IPS-18c (cell line): Measurements from ENCODE around the gene GPR137B.

Experiments
- H3K4me3 ChIP-seq: 2 replicates; pipeline ENCODE4 v1.7.0; 2013; ENCODE audit warnings: low read depth, mild to moderate bottlenecking, low read length, moderate library complexity; ENCODE audit not compliant: insufficient read depth
- H3K9me3 ChIP-seq: one replicate; pipeline ENCODE4 v1.6.1; 2013; ENCODE audit warnings: mild to moderate bottlenecking, low read length, moderate library complexity; ENCODE audit not compliant: control insufficient read depth, insufficient read depth

Gene GPR137B

GRCh38 chr1:236111527-236112331 lies 30.6 kb upstream of the GPR137B start:
- no peak overlapping the region for H3K4me3 ChIP-seq
- H3K9me3 ChIP-seq, result no peaks in the 10 kb centered on the region

- Histone ChIP-seq H3K9me3 (no peaks in the 10 kb centered on the region), H3K4me3 (no peak overlapping the region)
These were observed 30.1 kb upstream of the GPR137B start for GRCh38 chr1:236112332-236112627.

- no peaks in the 10 kb centered on the region for H3K9me3 ChIP-seq
- no peak overlapping the region for H3K4me3 ChIP-seq
These were observed 28.9 kb upstream of the GPR137B start for GRCh38 chr1:236113324-236114032.

- Histone ChIP-seq H3K4me3 (no peak overlapping the region), H3K9me3 (no peaks in the 10 kb centered on the region)
These were observed 28.1 kb upstream of the GPR137B start for GRCh38 chr1:236114076-236114747.

DNA sequence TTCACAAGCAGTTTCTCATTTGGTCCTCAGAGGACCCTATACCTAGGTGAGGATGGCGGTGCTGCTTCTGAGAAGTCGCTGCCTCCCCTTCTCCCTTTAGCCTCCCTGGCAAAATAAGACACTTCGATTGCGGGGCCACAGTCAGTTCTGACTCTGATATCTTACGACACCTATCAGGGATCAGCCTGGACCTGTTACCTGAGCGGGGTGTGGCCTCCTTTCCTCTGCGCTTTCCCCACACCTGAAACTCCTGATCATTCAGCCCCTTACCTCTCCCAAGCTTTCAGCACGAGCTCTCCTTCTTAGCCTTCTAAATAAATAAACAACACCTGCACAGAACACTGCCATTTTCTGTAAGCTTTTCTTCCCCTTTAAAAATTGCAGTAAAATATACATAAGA lies 24.6 kb upstream of the GPR137B start:
- Histone ChIP-seq H3K9me3 (no peaks in the 10 kb centered on the region), H3K4me3 (no peak overlapping the region)

DNA sequence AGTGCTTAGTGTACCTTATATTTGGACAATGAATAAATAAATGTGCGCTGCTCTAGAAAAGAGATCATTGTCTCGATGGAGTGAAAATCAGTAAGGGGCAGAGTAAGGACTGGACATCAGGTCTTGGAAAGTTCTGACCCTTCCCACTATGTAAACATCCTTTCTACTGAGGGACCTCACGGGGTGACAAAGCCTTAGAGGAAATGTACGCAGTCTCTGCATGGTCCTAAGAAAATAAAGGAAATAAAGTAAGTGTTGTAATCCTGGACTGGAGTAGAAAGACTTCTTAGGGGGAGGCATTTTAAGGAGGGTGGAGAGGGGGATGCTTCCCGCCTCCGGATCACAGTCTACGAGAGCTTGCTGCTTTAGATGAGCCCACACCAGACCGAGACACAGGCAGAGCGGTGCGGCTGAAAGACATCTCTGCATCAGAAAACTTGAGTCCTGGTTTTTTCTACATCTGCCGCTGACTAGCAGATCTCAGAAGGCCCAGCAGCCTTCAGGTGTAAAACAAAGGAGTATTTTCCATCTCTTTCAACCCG lies 22.3 kb upstream of the GPR137B start:
- H3K9me3 ChIP-seq, result peaks cover 3% of the 10 kb centered on the region

GRCh38 chr1:236120721-236121153 lies 21.6 kb upstream of the GPR137B start:
- Histone ChIP-seq H3K4me3 (no peak overlapping the region), H3K9me3 (peaks cover 3% of the 10 kb centered on the region)

More for the DNA sequence above, 22.3 kb upstream of the GPR137B start:
- no peak overlapping the region for H3K4me3 ChIP-seq

GRCh38 chr1:236122176-236122575 lies 20.2 kb upstream of the GPR137B start:
- H3K4me3 ChIP-seq, result no peak overlapping the region
- H3K9me3 ChIP-seq, result peaks cover 3% of the 10 kb centered on the region

DNA sequence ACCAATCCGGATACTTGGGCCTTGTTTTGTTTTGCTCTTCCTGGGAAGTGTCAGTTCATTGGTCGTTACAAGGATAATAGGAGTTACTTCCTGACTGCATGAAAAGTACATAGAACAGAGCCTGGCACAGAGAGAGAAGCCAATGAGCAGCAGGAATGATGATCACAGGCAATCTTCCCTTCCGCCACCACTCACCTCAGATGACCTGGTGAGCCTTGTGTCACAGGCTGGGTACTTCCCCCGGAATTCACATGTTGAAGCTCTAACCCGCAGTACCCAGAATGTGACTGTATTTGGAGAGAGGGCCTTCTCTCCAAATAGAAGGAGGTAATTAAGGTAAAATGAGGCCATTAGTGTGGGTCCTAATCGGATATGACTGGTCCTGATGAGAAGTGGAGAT lies 18.8 kb upstream of the GPR137B start:
- H3K9me3 ChIP-seq, result peaks cover 3% of the 10 kb centered on the region
- H3K4me3 ChIP-seq, result no peak overlapping the region

DNA sequence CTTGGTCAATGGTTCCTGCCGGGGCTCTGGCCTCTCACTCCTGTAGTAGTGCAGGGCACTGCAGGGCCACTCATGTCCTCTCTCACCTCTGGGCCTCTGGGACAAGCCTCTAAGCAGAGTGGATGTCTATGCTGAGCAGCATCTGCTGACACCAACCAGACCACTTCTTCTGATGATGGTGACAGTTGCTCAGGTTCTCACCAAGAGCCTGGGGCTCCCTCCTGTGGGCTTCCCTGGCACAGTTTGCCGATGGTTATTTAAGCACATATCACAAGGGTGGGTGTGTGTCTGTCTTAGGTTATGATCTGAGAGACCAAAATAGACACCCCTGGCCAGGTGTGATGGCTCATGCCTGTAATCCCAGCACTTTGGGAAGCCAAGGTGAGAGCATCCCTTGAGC lies 17.4 kb upstream of the GPR137B start:
- H3K4me3 ChIP-seq, result no peak overlapping the region
- H3K9me3 ChIP-seq, result peaks cover 3% of the 10 kb centered on the region

- Histone ChIP-seq H3K4me3 (no peak overlapping the region), H3K9me3 (peaks cover 3% of the 10 kb centered on the region)
These were observed 15.3 kb upstream of the GPR137B start for GRCh38 chr1:236127045-236127444.

DNA sequence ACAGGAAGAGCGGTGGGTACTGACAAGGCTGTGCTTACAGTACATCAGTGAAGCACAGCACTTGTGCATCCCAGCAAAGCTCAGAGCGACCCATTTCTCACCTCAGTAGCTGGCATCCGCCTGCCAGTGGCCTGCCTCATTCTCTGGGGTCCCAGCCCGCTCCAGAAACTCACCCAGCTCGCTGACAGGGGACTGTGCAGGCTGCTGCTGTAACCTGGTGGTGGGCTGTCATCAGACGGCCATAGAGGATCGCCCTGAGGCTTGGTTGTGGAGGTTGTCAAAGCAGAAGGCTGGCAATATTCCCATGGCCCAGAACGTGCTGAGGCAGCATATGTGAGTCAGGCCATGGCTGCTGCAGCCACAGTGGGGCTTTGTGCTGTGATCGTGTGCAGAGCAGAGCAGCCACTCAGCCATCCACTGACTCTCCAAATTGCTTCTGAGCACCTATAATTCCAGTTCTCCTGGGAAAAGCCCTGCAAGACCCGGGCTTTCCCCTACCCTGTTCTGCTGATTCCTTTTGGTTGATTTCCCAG lies 13.6 kb upstream of the GPR137B start:
- Histone ChIP-seq H3K4me3 (no peak overlapping the region; the same call in 1 of the 2 replicates), H3K9me3 (no peaks in the 10 kb centered on the region)

DNA sequence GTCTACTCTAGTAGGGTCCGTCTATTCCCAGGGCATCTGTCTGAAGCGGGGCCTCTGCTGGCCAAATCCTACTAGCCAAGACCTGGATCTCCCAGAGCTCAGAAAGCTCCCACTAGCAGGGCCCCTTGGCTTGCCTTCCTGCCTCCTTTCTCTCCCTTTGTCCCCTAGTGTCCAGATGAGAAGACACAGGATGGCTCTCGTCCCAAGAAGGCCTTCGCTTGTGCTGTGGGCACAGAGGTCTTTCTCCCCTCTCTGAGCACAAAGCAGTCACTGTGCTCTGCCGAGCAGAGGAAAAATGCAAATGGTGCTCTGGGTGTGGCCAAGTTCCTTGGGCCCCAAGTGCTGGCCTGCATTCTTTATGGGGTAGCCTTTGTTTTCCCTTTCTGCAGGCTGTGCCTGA lies 13.0 kb upstream of the GPR137B start:
- H3K4me3 ChIP-seq, result no peak overlapping the region
- no peaks in the 10 kb centered on the region for H3K9me3 ChIP-seq

- Histone ChIP-seq H3K4me3 (no peak overlapping the region), H3K9me3 (no peaks in the 10 kb centered on the region)
These were observed 12.0 kb upstream of the GPR137B start for GRCh38 chr1:236130372-236130771.

DNA sequence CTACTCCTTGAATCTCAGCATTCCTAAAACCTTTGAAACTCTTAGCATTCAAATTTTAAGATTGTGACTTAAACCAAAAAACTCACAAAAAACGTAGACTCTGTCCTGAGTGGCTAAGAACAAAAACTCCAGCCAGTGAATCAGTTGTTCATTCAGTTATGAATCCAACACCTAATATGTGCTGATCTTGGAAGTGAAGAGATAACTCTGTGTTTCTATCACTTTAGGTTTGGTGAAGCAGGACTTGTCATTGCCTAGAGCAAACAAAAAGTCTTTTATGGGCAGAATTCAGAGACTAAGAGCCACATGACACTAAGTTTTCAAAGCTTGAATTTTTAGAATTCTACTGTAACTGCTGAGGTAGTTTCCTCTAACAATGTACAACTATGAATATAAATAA lies 10.4 kb upstream of the GPR137B start:
- H3K4me3 ChIP-seq, result no peak overlapping the region
- H3K9me3 ChIP-seq, result no peaks in the 10 kb centered on the region

- Histone ChIP-seq H3K9me3 (no peaks in the 10 kb centered on the region), H3K4me3 (no peak overlapping the region)
These were observed 9.8 kb upstream of the GPR137B start for GRCh38 chr1:236132420-236133046.

DNA sequence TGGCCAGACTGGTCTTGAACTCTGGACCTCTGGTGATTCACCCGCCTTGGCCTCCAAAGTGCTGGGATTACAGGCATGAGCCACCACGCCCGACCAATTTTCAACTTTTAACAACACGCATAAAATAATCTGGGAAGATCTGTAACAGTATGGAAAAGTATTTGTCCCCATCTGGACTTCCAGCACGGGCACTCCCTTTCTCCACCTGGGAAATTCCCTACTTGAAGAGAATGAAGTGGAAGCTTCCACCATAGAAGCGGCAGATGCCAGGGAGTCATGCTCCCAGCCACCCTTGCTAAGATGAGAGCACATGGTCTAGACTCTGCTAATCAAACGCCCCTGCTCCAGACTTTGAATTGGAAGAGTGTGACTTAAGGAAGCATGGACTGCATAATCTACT lies 9.0 kb upstream of the GPR137B start:
- no peak overlapping the region for H3K4me3 ChIP-seq

More for the DNA sequence above, 9.0 kb upstream of the GPR137B start:
- H3K9me3 ChIP-seq, result no peaks in the 10 kb centered on the region
